Glomerular visceral epithelial cell (primary cell): ENCODE data around the gene DSCAML1.
A peak's percentile ranks its signal among the peaks of the same experiment; 100 is the strongest.

Source experiments
- DNase-seq: peaks from one replicate; pipeline ENCODE4 v3.0.0-alpha.2; 2016; ENCODE audit errors: extremely low spot score

The DSCAML1 gene

DNA sequence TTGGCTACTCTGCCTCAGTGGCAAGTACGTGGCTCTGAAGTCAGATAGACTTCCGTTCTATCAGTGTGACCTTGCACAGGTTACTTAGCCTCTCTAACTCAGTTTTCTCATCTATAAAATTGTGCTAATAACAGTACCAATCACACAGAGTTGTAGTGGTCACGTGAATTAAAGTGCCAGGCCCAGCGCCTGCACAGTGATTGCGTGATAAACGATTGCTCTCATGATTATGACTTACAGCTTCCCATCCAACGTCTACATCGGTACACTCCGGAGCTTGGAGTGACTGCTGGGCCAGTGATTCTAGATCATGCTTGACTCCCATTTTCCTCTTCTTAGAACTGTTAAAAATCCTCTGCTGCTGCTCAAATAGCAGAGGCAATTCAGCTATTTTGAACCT is 247.6 kb downstream of the DSCAML1 start:
- DNase-seq, result no peak

DNA sequence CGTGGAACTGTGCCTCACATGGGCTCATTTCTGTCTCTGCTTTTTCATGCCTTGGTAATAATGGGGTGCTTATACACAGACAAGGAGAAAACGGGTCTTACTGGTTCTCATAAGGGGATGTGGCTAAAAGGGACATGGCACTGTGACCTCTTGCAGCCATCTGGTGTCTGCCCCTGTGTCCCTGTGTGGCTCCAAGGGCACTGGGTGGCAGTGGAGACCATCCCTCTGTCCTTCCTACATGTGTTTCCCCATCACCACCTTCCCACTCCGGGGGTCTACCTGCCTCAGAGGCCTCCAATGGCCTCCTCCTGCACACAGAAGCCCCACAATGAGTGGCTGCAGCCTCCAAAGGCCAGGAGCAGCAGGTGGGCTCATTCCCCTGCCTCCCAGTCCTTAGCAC is 248.1 kb downstream of the DSCAML1 start:
- no peak for DNase-seq

GRCh38 chr11:117547946-117548345 is 249.1 kb downstream of the DSCAML1 start:
- no peak for DNase-seq

DNA sequence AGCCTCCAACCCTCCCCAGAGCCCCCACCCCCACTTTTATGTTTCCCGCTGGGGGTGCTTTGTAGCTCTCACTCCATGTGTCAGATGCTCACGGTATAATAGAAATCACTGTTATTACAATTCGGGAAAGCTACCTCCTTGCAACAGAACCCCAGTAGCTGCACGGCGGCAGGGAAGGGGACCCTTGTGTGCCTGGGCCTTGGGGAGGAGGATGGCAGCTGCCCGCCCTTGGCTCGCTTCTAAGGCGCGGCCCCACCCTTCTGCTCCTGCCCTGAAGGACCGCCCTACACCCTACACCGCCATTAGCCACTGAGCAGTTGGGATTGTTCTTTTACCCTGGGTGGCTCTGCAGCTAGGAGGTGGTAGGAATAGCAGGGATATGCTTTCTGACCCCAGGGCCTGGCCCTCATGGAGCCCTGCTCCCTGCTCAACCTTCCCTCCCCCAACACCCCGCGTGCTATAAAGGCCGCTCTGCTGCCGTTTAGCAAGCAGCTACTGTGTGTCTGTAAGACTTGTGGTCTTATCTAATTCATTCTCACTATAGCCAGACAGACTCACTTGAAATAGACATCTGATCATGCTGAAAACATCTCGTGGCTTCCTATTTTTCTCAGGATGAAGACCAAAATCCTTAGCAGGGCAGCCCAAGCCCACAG is 249.7 kb downstream of the DSCAML1 start:
- no peak for DNase-seq

GRCh38 chr11:117546431-117547194 is 250.4 kb downstream of the DSCAML1 start:
- no peak for DNase-seq

GRCh38 chr11:117545706-117546105 is 251.3 kb downstream of the DSCAML1 start:
- no peak for DNase-seq

DNA sequence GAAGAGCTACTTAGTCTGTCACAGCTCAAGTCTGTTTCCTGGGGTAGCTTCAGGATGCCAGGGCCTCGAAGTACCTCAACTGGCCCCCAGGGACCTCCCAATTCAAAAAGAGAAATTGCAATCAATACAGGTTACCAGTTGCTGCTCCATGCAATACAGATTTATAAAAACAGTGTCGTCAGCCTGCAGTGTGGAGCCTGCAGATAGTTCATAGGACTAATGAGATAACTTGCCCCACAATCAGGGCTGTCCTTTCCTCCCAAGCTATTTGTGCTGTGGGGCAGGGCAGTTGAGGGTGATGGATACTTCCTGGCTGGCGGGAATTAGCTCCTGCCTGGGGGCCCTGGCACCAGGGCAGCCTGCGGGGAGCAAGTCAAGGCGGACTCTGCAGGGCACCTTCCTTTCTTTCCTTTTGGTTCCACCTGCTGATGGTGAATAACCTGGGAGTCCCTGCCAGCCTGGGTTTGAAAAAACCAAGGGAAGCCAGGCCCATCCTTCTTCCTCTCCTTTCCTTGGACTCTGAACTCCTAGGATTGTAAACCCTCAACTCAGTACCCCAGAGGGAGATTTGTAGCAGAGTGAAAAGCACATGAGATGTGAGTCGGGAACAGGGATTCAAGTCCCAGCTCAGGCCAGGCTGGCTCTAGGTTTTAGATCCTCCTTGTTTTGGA is 252.8 kb downstream of the DSCAML1 start:
- no peak for DNase-seq

- DNase-seq, result no peak
These were observed 255.8 kb downstream of the DSCAML1 start for GRCh38 chr11:117541211-117541610.

GRCh38 chr11:117538263-117539135 is 258.5 kb downstream of the DSCAML1 start:
- no peak for DNase-seq

DNA sequence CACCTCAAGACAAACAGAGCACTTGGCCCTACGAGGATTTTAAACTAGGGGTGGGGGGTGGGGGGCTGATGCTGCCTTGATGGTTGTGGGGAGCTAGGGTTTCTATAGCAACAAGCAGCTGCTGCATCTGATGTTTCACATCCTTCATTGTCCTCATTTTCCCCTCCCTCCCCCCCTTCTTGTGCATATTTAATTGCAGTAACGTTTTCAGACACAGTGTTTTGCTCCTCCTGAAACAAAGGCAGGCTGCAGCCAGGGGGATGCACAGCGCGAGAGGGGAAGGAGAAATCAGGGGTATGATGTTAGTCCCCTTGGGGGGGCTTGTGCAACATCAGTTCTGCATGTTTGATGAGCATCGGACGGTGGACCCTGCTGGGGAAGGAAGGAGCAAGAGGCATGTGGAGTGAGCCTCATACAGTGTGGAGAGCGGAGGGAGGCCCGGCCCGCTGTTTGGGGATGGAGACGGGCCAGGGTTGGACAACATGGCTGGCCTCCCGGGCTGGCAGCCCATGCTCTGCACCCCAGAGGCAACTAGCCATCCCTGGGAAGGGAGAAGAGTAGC is 261.1 kb downstream of the DSCAML1 start:
- no peak for DNase-seq

DNA sequence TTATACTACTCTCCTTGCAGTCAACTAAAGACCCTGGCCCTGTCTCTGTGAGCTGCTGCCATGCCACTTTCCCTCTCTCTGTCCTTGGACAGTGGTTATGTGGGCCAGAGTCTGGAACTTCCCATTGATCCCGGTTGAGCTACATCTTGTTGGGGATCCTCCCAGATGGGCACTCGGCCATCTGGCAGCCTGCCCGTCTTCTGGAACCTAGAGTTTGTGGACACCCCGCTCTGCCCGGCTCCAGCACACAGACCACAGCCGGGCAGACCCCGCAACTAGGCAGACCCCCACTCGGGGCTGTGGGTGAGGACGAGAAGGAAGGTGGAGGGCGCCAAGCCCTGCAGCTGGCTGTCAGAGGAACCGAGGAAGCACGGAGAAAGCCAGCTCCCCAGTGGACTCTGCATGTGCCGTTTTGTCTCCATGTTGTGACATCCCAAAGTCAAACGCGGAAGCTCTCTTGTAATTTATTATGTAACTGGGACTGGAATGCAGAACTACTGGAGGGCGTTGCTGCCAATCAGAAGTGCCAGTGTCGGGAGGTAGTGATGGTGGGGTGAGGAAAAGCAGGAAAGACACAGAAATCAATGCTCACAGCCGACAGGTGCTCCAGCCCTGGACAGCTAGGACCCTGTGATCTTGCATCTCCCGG is 261.7 kb downstream of the DSCAML1 start:
- no peak for DNase-seq

GRCh38 chr11:117532568-117532967 is 264.4 kb downstream of the DSCAML1 start:
- DNase-seq, result no peak

- no peak for DNase-seq
These were observed 267.2 kb downstream of the DSCAML1 start for GRCh38 chr11:117529816-117530215.

DNA sequence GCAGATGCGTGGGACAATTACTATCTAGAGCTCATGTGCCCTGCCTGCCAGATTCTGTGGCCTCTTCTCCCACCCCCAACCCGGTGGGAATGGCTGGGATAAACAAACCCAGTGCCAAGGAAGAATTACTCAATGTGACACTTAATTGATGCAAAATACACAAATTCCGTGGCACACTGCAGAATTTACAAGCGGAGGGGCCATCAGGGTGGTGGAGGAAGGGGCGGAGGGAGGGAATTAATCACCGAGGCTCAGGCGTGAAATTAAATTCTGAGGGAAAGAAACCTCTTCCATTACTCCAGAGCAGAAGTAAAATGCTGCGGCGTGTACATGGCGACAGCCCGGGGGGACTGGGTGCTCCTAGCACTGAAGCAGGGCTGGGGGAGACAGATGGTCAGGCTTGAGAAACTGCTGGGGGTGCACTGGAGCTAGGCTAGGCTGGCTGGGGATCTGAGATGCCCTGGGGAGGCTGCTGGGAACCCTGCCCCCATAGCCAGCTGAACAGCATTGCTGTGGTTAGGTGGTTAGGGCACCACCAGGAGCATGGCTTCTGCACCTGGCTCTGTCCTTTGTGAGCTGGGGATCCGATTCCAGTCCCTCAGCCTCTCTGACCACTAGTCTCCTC is 268.8 kb downstream of the DSCAML1 start:
- DNase-seq, result peak; percentile 64

DNA sequence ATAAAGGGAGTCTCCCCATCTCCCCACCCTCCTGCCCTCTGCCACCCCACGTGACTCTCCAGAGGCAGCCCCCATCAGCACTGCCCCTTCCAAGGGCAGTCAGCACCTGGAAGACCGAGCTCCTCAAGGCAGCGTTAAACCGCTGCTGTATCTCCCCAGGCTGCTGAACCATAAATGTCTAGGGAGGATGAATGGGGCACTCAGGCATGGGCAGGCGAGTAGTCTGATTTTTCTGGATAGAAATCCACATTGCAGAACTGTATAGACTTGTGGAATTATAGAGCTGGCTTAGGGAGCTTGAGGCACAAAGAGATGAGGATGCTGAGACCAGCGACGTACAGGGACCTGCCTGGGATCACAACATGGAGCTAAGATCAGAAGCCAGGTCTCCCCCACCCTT is 269.7 kb downstream of the DSCAML1 start:
- DNase-seq, result no peak

DNA sequence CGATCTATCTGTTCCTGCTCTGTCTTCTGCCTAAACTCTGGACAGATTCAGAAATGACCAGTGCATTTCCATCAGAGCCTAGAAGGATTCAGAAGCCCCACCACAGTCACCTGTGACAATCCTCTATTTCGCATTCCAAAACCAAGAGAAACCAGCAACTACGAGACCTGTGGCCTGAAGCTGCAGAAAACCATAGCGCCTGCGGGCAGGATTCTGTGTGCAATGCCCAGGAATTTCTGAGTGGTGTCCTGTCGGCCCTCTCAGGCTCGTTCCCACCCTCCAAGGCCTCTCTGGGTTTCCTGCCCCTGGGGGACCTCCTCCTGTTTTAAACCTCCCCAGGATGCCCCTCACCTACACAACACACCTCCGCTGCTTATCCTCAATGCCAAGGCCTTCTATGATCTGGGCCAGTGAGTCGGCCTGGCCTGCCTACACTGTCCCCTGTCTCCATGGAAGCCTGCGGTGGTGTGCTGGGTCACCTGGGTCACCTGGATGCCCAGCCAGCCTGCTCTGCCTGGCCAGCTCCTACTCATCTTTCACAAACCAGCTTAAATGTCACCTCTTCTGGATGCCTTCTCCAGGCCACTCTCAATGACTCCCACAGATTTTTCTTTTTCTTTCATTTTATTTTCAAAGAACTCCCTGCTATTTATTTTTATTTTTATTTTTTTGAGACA is 271.0 kb downstream of the DSCAML1 start:
- DNase-seq, result no peak

- DNase-seq, result no peak
These were observed 272.4 kb downstream of the DSCAML1 start for GRCh38 chr11:117524468-117525183.

- peak; percentile 55 for DNase-seq
These were observed 273.3 kb downstream of the DSCAML1 start for GRCh38 chr11:117523680-117524079.

DNA sequence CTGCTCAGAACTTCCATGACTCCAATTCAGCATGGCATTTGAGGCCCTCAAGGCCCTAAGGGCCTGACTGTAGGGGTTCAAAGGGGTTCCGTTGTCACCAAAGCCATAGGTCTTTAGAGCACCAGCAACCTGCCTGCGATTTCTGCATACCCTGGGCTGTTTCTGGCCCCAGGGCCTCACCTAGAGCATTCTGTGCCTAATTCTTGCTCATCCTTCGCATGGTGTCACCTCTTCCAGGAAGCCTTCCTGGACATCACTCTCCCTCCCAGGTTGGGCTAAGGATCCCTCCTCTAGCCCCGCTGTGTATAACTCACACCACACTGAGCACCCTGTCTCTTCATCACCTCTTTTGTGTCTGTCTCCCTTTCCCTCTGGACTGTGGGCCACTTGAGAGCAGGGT is 275.0 kb downstream of the DSCAML1 start:
- DNase-seq, result no peak
